ENCODE measurements around the gene DDX47.

Gene DDX47

DNA sequence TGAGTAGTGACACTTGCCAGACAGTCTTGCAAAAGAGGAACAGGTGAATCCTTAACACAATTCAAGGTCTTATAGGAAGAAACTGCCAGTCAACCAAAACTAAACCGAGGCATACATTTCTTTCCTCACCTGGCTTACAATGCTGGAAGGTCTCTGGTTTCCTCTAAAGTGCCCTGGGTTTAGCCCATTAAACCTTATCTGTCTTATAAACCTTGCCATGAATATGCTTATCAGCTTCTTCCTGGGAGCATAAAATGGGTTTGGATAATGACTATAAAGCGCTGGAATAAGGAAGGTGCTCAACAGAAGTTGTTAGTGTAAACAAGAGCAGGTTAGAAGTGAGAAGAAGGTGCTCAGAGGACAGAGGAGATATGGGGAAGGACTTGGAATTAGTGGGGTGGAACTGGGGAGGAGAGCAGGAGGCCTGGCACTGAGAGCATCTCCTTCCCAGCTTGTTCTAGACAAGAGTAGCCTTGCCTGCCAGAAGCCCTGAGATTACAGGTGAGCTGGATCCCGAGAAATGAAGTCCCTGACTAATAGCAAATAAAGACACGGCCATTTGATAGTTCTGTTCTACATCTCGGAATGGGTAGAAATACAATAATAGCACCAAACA is 64.1 kb downstream of the DDX47 start:
- DNase-seq, result no peak

DNA sequence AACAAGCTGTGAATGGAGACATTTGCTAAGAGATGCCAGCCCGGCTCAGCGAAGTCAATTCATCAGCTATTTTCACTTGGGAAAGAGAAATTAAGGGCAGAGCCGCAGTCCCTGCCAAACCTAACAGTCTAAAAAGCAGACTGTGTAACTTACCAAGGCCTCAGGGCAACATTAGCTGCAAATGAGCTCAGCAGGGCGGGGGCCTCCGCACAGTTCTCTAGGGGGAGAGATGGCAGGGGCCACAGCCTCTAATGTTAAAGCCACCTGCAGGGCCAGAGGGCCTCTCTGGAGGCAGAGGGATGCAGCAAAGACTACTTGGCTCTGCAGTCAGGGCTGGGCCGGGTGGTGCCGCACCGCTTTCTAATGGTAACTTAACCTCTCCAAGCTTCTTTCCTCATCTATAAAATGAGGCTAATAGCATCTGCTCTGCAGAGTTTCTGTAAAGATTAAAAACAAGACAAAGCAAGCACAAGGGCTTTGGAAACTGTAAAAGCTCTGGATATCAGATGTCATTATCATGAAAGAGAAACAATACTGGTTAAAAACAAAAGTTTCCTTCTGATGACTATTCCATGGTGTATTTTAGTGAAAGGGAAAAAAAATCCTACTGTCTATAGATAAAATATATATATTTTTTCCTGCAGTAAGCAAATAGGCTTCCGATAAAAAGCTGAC is 64.8 kb downstream of the DDX47 start:
- DNase-seq, result no peak
